GM18508 (cell line): Measurements from ENCODE around the gene ASAP2.

ENCODE experiments used
- ATAC-seq: cut with Tn5 transposase; IDR thresholded peaks from one replicate; pipeline ENCODE4 v1.9.1; 2021; ENCODE audit warnings: moderate number of reproducible peaks; ENCODE audit not compliant: insufficient read depth, unreplicated experiment

ASAP2 gene

DNA sequence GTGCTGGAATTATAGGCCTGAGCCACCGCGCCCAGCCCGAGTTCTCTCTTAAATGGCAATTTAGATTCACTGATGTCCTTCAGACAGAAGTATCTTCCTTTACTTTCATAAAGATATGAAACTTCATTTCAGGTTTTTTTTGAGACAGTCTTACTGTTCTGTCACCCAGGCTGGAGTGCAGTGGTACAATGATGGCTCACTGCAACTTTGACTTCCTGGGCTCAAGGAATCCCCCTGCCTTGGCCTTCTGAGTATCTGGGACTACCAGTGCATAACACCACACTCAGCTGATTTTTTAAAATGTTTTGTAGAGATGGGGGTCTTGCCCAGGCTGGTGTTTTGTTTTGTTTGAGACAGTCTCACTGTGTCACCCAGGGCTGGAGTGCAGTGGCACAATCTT, 203.5 kb downstream of the ASAP2 start:
- ATAC-seq, result no peak

DNA sequence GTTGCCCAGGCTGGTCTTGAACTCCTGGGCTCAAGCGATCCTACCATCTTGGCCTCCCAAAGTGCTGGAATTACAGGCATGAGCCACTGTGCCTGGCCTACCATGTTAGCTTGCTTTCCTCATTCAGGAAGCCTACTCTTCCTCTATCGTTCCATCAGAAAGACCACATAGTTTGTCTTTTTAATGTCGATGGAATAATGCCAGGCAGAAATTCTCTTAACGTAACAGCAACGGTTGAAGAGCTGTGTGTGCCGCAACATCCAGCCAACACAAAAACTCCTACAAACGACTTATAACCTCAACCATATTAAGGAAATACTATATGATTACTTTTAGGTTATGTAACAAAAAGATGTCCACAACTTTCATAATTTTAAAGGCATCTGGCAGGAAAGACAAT, 206.2 kb downstream of the ASAP2 start:
- no peak for ATAC-seq

DNA sequence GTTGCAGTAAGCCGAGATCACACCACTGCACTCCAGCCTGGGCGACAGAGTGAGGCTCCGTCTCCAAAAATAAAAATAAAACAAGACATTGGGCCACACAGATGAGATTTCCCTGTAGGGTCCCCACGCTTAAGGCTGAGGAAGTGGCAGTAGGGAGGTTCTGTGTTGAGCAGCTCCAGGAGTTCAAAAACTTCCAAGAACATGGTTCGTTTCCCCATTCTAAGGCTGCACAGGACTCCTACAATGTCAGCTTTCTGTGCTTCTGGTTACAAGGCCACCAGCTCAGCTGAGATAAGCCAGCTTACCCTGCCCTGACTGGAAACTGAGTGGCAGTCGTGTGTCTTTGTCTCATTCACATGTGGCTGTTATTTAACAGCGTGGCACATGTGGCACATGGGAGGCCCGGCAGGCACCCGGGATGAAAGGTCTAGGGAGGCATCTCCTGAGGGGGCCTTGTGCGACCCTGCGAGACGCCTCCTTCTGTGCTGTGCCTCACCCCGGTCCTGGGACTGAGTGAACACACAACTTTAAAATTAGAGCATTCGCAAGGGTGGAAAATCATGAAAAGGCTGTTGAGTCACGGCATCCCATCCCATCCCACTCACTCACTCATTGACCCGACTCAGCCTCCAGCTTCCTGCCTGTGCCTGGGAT, 209.0 kb downstream of the ASAP2 start:
- ATAC-seq, result no peak

DNA sequence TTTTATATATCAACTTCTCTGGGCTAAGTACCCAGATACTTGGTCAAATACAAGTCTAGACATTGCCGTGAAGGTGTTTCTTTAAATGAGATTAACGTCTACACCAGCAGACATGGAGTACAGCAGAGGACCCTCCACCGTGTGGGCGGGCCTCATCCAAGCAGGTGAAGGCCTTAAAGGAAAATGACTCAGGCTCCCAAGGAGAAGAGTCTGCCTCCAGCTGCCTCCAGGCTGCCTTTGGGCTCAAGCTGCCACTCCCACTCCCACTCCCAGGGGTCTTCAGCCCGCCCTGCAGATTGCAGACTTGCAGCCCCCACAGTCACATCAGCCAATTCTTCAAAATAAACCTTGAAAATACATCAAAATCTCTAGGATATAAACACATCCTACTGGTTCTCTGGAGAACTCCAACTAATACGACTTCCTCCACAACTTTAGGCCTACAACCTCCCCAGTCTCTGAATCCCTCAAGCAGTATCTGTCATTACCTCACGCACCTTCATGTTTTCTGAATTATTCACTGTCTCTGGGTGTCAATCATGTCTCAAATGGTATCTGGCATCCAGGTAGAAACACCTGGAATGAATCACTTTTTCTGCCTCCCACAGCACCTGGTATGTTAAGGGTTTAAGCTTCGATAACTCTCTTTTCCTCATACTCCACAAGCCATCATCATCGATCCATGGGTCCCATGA, 209.8 kb downstream of the ASAP2 start:
- ATAC-seq, result no peak

DNA sequence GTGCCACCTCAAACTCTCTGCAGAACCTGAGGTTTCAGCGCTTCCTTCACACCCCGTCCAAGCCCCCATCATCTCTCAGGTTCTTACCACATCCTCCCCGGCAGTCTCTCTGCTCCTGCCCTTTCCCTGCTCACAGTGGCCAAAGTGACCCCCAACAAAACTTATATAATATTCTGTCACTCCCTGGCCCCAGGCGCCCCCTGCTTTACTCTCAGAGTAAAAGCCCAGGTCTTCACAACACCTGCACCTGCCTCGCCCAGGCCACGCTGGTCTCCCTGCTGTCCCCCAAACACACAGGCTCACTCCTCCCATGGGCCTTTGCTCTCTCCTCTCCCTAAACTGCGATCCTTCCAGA, 210.3 kb downstream of the ASAP2 start:
- no peak for ATAC-seq

DNA sequence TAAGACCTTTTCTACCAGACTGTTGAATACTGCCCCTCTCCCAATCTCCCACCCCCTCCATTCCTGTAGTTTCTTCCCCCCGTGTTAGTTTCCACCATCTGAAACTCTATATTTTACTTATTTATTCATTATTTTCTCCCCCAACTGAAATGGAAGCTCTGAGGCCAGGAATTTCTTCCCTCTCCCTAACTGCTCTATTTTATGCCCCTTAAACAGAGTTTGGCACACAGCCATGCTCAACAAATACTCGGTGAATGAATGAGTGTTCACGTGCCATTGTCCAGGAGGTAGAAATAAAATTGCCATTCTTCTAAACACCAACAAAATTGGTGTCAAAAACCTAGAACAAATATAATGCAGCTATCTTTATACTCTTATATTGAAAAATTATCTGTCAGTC, 211.1 kb downstream of the ASAP2 start:
- no peak for ATAC-seq

DNA sequence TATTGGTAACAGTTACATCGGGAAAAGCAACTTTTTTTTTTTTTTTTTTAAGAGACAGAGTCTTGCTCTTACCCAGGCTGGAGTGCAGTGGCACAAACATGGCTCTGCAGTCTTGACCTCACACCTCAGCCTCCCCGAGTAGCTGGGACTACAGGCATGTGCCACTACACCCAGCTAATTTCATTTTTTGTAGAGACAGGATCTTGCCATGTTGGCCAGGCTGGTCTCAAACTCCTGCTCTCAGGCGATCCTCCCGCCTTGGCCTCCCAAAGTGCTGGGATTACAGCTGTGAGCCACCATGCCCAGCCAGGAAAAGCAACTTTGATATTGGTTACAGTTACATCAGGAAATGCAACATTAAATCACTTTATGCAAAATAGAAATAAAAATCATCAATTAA, 212.1 kb downstream of the ASAP2 start:
- no peak for ATAC-seq

DNA sequence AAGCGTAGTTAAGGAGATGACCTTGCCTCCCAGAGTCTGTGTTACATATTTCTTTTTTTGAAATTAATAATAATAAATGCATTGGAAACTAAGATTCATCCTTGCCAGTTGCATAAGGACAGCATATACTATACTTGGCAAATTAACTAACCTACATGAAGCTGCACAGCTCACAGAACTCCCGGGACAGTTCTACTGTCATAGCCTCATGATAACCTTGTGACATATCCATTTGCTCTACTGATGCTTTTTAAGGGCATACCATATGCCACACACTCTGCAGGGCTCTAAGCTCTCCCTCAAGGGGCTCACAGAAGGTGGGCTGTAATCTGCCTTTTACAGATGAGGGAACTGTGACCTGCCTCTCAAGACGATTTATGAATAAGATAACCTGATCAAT, 212.9 kb downstream of the ASAP2 start:
- ATAC-seq, result no peak

DNA sequence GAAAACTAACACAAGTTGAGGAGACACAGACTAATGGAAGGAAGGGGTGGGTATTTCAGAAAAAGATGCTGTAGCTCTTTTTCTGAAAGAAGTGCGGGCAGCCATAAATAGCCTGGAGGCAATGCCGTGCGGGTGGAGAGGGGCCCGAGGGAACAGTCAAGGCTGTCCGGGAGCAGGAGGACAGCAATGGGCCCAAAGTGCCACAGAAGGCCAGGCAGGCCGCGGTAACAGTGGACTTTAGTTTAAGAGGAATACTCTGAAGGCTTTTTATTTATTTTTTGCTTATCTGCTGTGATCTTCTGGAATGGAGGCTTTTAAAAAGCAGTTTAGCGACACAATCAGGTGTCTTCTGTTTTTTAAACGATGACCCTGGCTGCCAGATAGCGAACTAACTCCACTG, 213.9 kb downstream of the ASAP2 start:
- ATAC-seq, result no peak

DNA sequence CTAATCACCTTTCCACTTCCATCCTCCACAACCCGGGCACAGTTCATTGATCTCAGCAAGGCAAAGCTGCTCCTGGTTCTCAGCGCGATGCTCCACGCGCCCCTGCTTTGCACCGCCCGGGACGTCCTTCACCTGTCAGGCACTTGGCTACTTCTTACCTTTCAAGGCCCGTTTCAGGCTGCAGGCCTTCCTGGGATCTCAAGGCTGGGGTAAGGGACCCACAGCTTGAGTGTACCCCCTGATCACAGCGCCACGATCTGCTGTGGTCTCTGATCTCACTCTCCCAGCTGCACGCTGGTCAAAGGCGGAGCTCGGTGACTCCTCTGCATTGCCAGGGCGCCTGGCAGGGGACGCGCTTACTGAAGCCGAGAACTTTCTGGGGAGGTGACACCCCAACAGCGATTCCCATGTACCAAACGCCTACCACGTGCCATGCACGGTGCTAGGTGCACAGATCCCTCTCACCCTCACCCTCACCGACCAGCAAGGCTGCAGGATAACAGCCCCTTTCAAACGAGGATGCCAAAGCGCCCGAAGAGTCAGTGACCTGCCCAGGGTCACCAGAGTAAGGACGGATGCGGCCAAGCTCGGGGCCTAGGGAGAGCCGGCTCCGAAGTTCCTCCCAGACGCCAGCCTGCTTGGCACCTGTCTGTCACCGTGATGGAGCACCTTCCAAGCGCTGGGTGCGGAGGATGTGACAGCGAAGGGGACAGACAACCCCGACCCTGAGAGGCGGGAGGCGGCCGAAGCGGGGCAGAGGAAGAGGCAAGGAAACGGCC, 215.9 kb downstream of the ASAP2 start:
- ATAC-seq, result peak; percentile 22

DNA sequence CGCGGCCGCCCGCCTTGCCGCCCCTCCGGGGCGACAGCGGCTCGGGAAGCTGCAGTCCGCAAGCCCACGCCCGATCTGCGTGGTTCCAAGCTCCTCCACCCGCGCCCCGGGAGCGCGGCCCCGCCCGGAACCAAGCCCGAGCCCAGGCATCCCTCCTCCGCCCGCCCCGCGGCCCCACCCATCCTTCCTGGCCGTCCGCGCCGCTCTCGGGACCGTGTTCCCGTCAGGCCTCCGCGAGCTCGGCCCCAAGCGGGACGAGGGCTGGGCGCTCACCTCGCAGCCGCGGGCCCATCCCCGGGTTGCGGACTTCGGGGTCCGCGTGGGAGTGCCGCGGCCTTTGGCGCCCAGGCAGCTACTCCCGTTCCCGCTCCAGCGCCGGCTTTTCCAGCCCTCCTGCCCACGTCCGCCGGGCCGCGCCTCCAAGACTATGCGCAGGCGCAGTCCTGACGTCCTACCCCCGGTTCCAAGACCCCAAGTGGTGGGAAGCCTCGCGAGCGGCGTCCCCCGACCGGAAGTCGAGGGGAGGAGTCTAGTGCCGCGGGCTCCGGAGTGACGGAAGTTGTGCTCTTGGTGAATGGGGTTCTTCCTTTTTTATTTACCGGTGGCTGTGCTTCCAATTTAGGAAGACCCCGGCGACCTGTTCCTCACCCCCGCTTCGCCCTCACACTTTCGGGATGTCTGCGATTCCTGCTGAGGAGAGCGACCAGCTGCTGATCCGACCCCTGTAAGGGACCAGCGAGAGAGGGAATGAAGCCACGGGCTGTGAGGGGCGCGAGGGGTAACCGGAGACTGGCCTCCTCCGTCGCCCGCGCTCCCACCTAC, 216.7 kb downstream of the ASAP2 start, which contains the start of the genes CPSF3 and ITGB1BP1:
Gene CPSF3, plus strand, starts transcription at position 555 of the 822 bp plus-strand sequence. Its CDS starts 120 bp downstream, at position 675.
Gene ITGB1BP1, minus strand, starts transcription at position 429 of the 822 bp plus-strand sequence. CDS start 4,831 bp downstream, outside the sequence.
- ATAC-seq, result peak; percentile 63

DNA sequence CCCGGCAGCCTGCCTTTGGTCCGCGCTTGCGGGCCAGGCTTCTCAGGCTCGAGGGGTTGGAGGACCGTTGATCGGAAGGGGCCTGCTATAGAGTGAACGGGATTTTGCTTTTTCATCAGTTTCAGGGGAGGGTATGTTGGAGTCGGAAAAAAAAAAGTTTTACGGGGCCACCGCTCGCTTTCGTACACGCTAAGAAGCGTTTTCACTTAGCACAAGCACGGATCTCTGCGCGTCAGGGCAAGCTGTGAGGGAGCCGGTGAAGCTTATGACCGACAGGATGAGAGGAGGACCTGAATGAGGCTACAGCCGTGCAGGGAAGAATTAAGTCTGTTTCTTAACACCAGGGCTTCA, 217.3 kb downstream of the ASAP2 start:
- ATAC-seq, result peak; percentile 0

DNA sequence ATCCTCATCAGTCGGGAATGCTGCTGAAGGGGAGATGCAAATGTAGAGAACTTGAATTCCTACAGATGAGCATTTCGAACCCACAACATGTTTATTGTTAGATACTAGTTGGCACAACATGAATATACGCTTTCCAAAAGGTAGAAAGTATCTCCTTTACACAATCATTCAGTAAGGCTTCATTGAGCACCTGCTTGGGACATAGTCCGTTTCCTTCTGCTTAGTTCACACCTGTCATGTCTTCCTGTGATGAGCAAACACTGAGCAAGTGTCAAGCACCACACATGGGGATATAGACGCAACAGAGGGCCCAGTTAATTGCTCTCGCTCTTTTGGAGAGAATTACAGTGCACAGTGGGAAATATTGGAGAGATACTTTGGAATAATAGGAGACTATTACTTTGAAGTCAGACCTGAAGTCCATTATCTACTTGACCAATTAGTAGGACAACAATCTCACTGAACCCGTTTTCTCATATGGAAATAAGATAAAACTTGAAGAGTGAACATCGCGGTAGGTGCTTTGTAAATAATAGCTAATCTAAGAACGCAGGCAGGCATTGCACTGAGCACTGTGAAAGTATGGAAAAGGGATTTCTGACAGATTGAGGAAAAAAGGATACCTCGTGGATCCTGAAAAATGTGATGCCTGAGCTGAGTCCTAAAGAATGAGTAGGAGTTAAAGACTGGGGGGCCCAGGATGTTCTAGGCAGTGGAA, 218.0 kb downstream of the ASAP2 start:
- ATAC-seq, result no peak

DNA sequence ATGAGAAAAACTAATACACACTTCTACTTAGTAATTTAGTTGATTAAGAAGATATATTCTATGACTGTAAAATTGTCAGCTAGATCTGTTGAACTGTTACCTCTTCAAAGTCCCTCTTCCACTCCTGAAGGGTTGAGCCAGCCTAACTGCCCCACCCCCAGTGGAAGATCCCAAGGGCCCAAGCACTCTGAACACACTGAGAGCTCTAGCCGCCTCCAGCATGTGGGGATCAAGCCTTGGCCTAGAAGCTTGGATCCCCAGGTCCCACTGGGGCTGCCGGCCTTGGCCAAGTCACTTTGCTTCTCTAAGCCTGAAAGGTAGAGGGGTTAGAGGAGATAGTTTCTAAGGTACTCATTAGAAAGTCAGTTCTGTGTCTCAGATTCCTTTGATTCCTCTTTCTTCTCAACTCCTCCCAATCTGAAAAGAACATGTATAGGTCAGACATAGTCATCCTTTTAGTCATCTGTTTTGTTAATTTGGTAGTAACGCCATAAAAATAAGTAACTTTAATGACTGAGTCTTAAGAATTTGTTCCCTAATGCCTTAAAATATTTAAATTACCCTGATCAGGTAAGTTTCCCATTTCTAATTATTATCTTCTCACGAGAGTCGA, 222.5 kb downstream of the ASAP2 start:
- ATAC-seq, result no peak

DNA sequence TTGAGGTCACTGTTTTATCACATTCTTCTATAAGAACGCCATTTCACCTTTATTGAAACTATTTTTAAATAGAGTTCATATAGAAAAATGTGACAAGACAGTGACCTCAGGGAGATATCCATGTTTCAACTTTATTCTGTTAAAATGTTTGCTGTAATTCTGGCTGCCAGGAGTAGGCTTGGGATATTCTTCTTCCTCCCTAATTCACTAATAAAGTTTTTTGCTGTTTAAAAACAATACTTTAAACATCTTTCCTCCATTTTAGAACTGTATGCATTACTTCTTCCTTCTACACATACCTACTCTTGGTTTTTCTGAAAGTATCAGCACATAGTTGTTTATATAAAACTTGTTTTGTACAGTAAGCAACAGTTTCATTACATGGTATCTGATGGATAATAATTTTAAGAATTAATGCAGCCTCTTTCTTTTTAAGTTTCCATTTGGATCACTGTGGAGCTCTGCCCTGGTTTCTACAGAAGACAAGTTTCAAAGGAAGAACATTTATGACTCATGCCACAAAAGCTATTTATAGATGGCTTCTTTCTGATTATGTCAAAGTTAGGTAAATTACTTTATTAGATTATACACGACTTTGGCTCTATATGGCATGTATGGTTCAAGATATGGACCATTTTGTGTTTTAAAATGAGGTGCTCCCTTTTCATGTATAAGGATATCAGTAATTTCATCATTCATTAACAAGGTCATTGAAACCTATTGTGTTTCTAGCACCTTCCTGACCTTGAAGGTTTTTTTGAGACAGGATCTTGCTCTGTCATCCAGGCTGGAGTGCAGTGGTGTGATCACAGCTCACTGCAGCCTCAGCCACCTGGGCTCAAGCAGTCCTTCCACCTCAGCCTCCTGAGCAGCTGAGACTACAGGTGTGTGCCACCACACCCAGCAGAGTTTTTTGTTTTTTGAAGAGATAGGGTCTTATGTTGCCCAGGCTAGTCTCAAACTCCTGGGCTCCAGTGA, 224.0 kb downstream of the ASAP2 start:
- no peak for ATAC-seq

DNA sequence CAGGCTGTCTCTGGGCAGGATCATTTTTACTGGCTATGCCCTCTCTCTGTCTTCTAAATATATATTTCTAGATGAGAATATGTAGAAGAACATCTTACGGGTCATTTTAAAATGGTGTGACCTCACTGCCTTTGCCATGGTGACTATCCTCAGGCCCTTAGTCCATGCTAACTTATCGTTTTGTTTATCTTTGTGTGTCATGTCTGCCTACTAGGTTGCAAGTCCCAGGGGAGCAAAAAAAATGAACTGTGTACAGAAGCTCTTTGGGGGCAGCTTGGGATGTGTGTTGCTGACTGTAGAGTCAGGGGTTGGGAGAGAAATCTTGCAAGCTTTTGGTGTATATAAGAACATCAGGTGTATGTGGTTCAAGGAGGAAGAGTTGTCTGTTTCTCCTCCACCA, 227.9 kb downstream of the ASAP2 start:
- ATAC-seq, result no peak

DNA sequence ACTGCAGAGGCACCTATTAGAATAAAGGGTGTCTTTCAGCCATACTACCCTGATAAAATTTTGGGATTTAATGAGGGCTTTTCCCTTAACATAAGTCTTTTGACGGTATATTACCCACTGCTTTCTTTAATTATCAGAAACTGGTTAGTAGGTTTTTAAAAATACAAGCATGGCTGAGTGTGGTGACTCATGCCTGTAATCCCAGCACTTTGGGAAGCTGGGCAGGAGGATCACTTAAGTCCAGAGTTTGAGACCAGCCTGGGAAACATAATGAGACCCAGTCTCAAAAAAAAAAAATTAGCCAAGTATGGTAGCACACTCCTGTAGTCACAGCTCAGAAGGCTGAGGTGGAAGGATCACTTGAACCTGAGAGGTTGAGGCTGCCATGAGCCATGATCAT, 232.9 kb downstream of the ASAP2 start:
- ATAC-seq, result no peak

DNA sequence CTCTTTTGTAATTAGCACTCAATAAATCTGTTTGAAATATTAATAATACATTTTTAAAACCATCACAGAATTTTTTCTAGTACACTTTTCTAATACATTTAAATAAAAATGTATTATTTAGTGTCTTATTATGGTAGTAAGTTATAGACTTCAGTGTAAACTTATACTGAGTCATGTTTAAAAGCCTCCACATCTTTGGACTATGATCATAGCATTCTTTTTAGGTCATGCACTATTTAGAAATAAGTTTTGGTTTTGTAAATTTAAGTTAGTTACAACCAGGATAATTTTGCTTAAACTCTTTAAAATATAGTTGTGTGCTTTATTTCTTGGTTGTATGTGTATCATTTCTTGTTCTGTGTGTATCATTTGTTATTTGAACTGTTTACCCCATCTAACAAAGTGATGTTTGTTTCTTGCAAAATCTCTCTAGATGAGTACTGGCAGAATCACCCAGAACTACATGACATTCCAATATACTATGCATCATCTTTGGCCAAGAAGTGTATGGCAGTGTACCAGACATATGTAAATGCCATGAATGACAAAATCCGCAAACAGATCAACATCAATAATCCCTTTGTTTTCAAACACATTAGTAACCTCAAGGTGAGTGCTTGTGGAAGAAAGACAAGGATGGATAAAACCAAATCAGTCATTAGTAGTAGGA, 233.6 kb downstream of the ASAP2 start:
- ATAC-seq, result no peak
